GM21360 (cell line): ENCODE data around the gene PRAC2.

Source experiments
- ATAC-seq: cut with Tn5 transposase; IDR thresholded peaks from one replicate; pipeline ENCODE4 v1.9.1; 2021; ENCODE audit warnings: mild to moderate bottlenecking, moderate library complexity; ENCODE audit not compliant: unreplicated experiment

PRAC2 gene

GRCh38 chr17:48719642-48720265, 3.2 kb upstream of the PRAC2 start:
- no peak for ATAC-seq

GRCh38 chr17:48720266-48721008, 2.5 kb upstream of the PRAC2 start:
- ATAC-seq, result no peak

GRCh38 chr17:48721009-48721402, 2.0 kb upstream of the PRAC2 start:
- no peak for ATAC-seq

GRCh38 chr17:48722201-48722907, 631 bp upstream of the PRAC2 start, which contains the start of gene PRAC1:
TSS of gene PRAC1 (minus strand) at chr17:48722518. CDS start at chr17:48722392, 126 bp downstream.
- ATAC-seq, result no peak

- ATAC-seq, result no peak
Observed at GRCh38 chr17:48723423-48724250, 652 bp downstream of the PRAC2 start.

GRCh38 chr17:48724251-48725003, 1.4 kb downstream of the PRAC2 start:
- ATAC-seq, result no peak

- ATAC-seq, result no peak
Observed at GRCh38 chr17:48725004-48725287, 2.0 kb downstream of the PRAC2 start.

GRCh38 chr17:48725288-48726064, 2.5 kb downstream of the PRAC2 start:
- no peak for ATAC-seq

GRCh38 chr17:48726114-48726915, 3.3 kb downstream of the PRAC2 start:
- ATAC-seq, result no peak

GRCh38 chr17:48726916-48727286, 3.9 kb downstream of the PRAC2 start:
- no peak for ATAC-seq

- no peak for ATAC-seq
Observed at GRCh38 chr17:48727415-48728175, 4.6 kb downstream of the PRAC2 start.

- no peak for ATAC-seq
Observed at GRCh38 chr17:48728232-48729231, 5.5 kb downstream of the PRAC2 start, which contains the start of gene HOXB13. TSS of gene HOXB13 (minus strand) at chr17:48728750. CDS start at chr17:48728593, 157 bp downstream.

- no peak for ATAC-seq
Observed at GRCh38 chr17:48729335-48730239, 6.6 kb downstream of the PRAC2 start.

GRCh38 chr17:48730240-48730550, 7.2 kb downstream of the PRAC2 start:
- no peak for ATAC-seq

GRCh38 chr17:48731355-48731754, 8.4 kb downstream of the PRAC2 start:
- no peak for ATAC-seq
